Activated CD8-positive, alpha-beta memory T cell treated with anti-CD3 and anti-CD28 coated beads, Interleukin-2, amount 50 U/mL, for 1 hour (primary cell): Measurements from ENCODE around the gene ATP10A.
"Not testable (repeated sequence)": the region's sequence is repeated elsewhere in the genome, so short reads cannot be mapped to it uniquely, and the experiment has no call there.

Experiments
- DNase-seq: peaks from one replicate; pipeline ENCODE4 v3.0.0-alpha.2; 2020; ENCODE audit errors: extremely low read depth

ATP10A gene

GRCh38 chr15:25884370-25884769 lies 21.2 kb upstream of the ATP10A start:
- no peak for DNase-seq

- no peak for DNase-seq
Observed at GRCh38 chr15:25883463-25884259, 20.5 kb upstream of the ATP10A start.

GRCh38 chr15:25882466-25882865 lies 19.3 kb upstream of the ATP10A start:
- DNase-seq: no peak

GRCh38 chr15:25880877-25881276 lies 17.8 kb upstream of the ATP10A start:
- not testable (repeated sequence) for DNase-seq

- no peak for DNase-seq
Observed at GRCh38 chr15:25880411-25880810, 17.3 kb upstream of the ATP10A start.

- no peak for DNase-seq
Observed at GRCh38 chr15:25879438-25879837, 16.3 kb upstream of the ATP10A start.

- no peak for DNase-seq
Observed at GRCh38 chr15:25877681-25878080, 14.6 kb upstream of the ATP10A start.

- DNase-seq: no peak
Observed at GRCh38 chr15:25876231-25877140, 13.4 kb upstream of the ATP10A start.

GRCh38 chr15:25875566-25875965 lies 12.4 kb upstream of the ATP10A start:
- DNase-seq: no peak

GRCh38 chr15:25874379-25874778 lies 11.3 kb upstream of the ATP10A start:
- no peak for DNase-seq

- DNase-seq: no peak
Observed at GRCh38 chr15:25871403-25871802, 8.3 kb upstream of the ATP10A start.

GRCh38 chr15:25870938-25871337 lies 7.8 kb upstream of the ATP10A start:
- no peak for DNase-seq

- DNase-seq: no peak
Observed at GRCh38 chr15:25869701-25870100, 6.6 kb upstream of the ATP10A start.

- DNase-seq: no peak
Observed at GRCh38 chr15:25866874-25867273, 3.7 kb upstream of the ATP10A start.

GRCh38 chr15:25866251-25866650 lies 3.1 kb upstream of the ATP10A start:
- DNase-seq: no peak

GRCh38 chr15:25864966-25865365 lies 1.8 kb upstream of the ATP10A start:
- no peak for DNase-seq

- no peak for DNase-seq
Observed at GRCh38 chr15:25863968-25864580, 947 bp upstream of the ATP10A start.

- no peak for DNase-seq
Observed at GRCh38 chr15:25862472-25863110, 536 bp downstream of the ATP10A start.

- DNase-seq: no peak
Observed at GRCh38 chr15:25862071-25862471, 1.1 kb downstream of the ATP10A start.

- no peak for DNase-seq
Observed at GRCh38 chr15:25860885-25861866, 2.0 kb downstream of the ATP10A start.
